ENCODE results near the gene RTP5. TPM values are rescaled to one million over a fixed set of nuclear protein-coding genes. Genes with fewer than 3 reads are reported as not detected.
"Not testable (repeated sequence)": the region's sequence is repeated elsewhere in the genome, so short reads cannot be mapped to it uniquely, and the experiment has no call there.

RTP5 gene
- total RNA-seq (not detected), polyA plus RNA-seq (not detected)
- long read RNA-seq, donor 1 = 0 reads
- long read RNA-seq, donor 2 = 0 reads
- long read RNA-seq, donor 3 = 0 reads

DNA sequence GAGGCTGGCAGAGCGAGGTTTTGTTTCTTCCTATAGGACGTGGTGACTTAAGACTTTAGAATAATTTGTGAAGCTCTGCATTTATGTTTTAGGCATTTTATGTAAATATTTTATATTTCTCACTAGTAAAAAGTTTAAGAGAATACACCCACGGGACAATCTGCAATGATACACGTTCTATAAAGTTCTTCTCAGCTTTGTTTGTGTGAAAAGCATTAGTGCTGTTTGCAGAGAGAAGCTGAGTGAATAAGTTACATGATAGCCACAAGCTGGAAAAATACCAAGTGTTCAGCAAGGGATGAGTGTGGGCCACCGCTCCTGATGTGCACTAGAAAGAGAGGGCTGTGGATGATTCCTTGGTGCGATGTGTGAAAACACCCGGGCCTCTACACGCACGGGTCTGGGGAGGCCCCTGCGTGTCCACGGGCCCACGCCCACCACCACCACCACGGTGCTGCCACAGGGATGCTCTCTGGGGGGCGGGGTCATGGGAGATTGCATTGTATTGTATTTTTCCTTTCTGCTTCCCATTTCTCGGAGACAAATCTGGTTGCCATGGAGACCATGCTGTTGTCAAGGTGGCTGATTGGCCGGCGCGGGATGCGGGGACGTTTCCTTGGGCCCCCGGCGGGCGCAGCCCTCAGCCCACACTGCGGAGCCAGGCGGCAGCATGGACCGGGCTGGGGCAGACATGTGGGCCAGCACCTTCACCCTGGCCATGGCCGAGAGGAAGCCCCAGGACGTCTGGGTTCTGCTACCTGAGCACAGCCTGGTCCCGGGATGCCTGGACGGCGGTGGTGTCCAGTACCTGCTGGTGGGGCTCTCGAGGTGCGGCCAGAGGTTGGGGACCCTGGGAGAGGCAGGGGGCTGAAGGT, at the start of gene RTP5:
Gene RTP5, plus strand, starts transcription at position 643 of the 875 bp plus-strand sequence. Its CDS starts 28 bp downstream, at position 671.
- Histone ChIP-seq H3K27me3 (peaks cover 3 to 32% (median 16%) of the 10 kb centered on the region in 9 donors), H3K36me3 (no peaks in the 10 kb centered on the region), H3K4me1 (no peaks in the 10 kb centered on the region), H3K4me3 (no peak within 1 kb of the TSS), H3K27ac (peak within 1 kb of the TSS in 1 of 12 donors; percentile 71), H3K9me3 (no peaks in the 10 kb centered on the region)
- TF ChIP-seq, protein P1, sequence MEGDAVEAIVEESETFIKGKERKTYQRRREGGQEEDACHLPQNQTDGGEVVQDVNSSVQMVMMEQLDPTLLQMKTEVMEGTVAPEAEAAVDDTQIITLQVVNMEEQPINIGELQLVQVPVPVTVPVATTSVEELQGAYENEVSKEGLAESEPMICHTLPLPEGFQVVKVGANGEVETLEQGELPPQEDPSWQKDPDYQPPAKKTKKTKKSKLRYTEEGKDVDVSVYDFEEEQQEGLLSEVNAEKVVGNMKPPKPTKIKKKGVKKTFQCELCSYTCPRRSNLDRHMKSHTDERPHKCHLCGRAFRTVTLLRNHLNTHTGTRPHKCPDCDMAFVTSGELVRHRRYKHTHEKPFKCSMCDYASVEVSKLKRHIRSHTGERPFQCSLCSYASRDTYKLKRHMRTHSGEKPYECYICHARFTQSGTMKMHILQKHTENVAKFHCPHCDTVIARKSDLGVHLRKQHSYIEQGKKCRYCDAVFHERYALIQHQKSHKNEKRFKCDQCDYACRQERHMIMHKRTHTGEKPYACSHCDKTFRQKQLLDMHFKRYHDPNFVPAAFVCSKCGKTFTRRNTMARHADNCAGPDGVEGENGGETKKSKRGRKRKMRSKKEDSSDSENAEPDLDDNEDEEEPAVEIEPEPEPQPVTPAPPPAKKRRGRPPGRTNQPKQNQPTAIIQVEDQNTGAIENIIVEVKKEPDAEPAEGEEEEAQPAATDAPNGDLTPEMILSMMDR (IDR thresholded peaks at IDR 0.05) = no peak
- no peak for TF ChIP-seq POLR2A (IDR thresholded peaks at IDR 0.05)
- WGBS, 4 donors = 73 to 81% (median 77%) methylated on average over 16 to 33 of the region's 33 CpGs
- no peak for ATAC-seq
- DNase-seq = peak in 3 of 5 donors; percentile 9 to 60 (median 18)
- intact Hi-C loops (cut with DNase I) = loop anchor here in 1 of 10 donors (10.0 kb wide), 1 partner anchor 115 kb away; no protein-coding TSS in a partner anchor

DNA sequence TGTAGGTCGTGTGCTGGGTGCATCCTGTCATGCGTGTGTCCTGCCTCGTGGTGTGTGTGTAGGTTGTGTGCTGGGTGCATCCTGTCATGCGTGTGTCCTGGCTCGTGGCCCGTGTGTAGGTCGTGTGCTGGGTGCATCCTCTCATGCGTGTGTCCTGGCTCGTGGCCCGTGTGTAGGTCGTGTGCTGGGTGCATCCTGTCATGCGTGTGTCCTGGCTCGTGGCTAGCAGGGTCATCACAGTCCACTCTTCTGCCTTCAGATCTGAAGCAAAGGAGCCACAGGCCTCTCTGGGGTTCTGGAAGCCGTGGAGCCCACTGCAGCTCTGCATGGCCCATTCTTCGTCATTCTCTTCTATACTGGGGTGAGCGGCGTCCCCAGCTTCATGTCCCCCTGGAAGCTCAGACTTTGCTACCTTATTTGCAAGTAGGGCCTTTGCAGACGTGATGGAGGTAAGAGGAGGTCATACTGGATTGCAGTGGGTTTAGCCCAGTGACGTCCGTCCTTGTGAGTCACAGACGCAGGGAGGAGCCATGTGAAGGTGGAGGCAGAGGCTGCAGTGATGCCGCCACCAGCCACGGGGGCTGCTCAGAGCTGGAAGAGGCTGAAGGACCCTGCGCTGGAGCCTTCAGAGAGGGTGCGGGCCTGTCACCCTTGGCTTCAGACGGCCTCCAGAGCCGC, 49.4 kb upstream of the RTP5 start:
- H3K36me3 ChIP-seq; ATAC-seq; H3K4me3 ChIP-seq; intact Hi-C loops (cut with DNase I); H3K9me3 ChIP-seq; H3K27ac ChIP-seq; H3K27me3 ChIP-seq: not testable (repeated sequence)
- peaks cover 0 to 17% (median 0%) of the 10 kb centered on the region in 12 donors for H3K4me1 ChIP-seq
- WGBS, 4 donors = 83 to 93% (median 85%) methylated on average over 16 to 27 of the region's 27 CpGs
- DNase-seq = peak in 2 of 5 donors; percentile 16 to 40

DNA sequence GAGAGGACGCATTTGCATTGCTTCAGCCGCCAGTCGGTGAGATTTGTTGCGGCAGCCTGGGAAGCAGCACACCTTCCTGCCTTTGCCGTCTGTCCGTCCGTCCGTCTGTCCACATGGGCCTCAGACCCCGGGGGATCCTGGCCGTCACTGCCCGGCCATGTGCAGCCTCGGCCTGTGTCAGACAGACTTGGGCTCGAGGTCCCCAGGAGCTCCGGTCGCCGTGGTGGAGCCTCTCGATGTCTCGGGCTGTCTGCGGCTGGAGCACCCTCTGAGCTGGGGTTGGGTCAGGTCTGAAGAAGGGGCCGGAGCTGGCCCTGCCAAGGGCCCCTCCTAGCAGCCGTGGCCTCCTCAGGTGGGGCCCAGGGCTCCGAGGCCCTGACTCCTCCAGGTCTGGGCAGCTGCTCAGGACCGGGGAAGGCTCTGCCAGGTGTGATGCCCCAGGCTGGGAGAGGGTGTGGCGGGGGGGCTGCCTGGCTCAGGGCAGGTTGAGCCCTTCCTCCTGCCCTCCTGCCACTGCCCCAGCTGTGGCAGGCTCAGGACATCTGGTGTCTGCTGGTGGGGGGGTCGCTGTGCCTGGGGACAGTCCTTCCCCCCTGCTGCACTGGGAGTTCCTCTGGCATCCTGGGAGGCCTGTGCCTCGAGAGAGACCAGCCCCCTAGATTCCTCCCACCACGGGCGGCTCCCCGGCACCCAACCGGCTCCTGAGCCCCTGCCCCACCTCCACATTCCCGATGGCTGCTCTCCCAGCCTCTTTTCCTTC, 48.7 kb upstream of the RTP5 start:
- intact Hi-C loops (cut with DNase I) = no loop called here
- Histone ChIP-seq H3K9me3 (no peaks in the 10 kb centered on the region), H3K27ac (peak overlapping the region in 5 of 12 donors; percentile 5 to 67 (median 25)), H3K36me3 (no peaks in the 10 kb centered on the region), H3K27me3 (no peaks in the 10 kb centered on the region), H3K4me1 (peaks cover 0 to 17% (median 0%) of the 10 kb centered on the region in 12 donors), H3K4me3 (peak overlapping the region in 6 of 12 donors; percentile 14 to 29 (median 20))
- DNase-seq (peak in 2 of 5 donors; percentile 21 to 65), ATAC-seq (peak in 1 of 4 donors; percentile 11)
- TF ChIP-seq POLR2A (IDR thresholded peaks at IDR 0.05) = no peak
- TF ChIP-seq, protein P1 (IDR thresholded peaks at IDR 0.05) = no peak
- 74 to 87% (median 82%) methylated on average over 16 to 31 of the region's 31 CpGs for WGBS, 4 donors

Data from heart left ventricle (tissue), 16 donors.